HG03342 (cell line): ENCODE data around the gene MGAT4B.

ENCODE experiments used
- ATAC-seq: cut with Tn5 transposase; IDR thresholded peaks from one replicate; pipeline ENCODE4 v1.9.1; 2021; ENCODE audit warnings: mild to moderate bottlenecking, moderate library complexity; ENCODE audit not compliant: unreplicated experiment

Gene MGAT4B

DNA sequence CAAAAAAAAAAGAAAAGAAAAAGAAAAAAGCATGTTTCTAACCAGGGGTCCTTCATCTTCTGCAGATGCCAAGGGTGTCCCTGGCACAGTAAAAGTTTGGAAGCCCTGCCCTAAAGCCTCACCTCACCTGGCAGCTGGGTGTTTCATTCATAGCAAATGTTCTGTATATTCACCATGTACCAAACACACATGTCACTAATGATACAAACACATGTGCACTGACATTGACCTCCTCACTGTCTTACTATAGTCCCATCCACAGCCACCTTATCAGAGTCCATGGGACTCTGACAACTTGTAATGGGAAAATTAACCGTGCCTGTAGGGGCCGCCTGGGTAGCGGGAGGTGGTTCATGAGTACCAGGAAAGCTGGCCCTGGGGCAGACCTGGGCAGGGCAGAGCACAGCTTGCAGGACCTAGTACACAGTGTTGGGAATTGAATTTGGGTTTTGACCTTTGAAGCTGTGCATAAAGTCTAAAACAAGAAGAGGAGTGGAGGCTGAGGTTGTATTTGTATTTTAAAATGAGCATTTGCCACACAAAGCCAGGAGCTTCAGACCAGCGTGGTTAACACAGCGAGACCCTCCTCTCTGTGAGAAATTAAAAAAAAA lies 6.4 kb upstream of the MGAT4B start:
- no peak for ATAC-seq

- ATAC-seq: no peak
These were observed 5.6 kb upstream of the MGAT4B start for GRCh38 chr5:179812135-179812825.

- peak; percentile 24 for ATAC-seq
These were observed 977 bp downstream of the MGAT4B start for GRCh38 chr5:179805529-179806249.

GRCh38 chr5:179805070-179805528 lies 1.6 kb downstream of the MGAT4B start:
- no peak for ATAC-seq

GRCh38 chr5:179804555-179804947 lies 2.1 kb downstream of the MGAT4B start:
- no peak for ATAC-seq

- ATAC-seq: no peak
These were observed 2.8 kb downstream of the MGAT4B start for GRCh38 chr5:179803651-179804554.

- ATAC-seq: no peak
These were observed 3.6 kb downstream of the MGAT4B start for GRCh38 chr5:179802950-179803562.

DNA sequence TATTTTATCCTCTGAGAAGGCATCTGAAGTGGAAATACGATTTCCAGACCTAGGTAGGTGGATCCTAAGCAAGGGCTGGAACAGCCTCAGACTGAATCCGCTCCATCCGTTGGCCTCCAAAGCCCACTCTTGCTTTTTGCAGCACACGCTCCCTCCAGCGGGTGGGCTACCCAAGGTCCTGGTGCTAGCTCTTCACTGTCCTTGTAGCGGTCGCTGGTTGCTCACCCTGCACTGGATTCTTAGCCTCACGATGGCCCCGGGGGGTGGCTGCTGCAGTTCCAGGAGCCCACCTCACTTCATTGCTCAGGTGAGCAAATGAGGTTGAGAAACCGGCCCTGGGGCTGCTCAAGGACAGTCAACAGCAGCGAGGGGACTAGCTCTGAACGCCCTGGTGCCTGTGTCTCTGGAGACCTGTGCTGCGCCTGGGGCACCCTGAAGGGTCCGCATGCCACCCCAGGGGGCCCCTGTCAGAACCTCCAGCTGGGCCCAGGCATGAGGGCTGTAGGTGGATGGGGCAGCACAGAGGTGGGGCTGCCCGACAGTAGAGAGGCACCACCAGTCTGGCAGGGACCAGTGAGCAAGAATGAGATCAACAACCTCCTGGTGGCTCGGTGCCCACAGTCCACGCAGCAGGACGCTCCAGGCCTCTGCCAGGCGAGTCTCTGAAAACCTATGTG lies 4.3 kb downstream of the MGAT4B start:
- no peak for ATAC-seq

GRCh38 chr5:179801304-179802206 lies 5.1 kb downstream of the MGAT4B start:
- ATAC-seq: peak; percentile 39

- ATAC-seq: no peak
These were observed 5.9 kb downstream of the MGAT4B start for GRCh38 chr5:179800696-179801201.

DNA sequence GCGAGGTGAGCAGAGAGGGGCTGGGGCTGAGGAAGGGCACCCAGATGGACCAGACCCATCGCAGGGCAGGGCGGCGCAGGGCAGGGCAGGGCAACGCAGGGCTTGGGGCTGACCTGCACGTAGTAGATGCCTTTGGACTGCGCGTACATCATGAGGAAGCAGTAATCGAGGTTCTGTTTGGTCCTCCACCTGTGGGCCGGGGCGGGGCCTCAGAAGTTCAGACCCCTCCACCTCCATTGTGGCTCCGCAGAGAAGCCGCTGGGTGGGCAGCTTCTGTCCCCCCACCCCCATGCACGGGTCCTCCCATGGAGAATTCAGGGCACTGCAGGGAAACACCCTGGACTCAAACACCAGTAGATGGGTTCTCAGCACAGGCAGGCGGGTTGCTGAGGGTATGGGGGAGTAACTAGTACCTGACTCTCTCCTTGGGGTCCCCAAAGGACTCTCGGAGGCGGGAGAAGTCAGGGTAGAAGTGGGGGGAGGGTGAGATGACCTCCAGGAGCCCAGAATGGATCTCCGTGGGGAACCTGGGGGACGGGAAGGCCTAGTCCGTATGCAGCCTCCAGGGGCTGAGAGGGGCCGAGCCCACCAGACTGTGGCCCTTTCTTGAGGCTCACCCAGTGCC lies 6.5 kb downstream of the MGAT4B start:
- ATAC-seq: no peak

GRCh38 chr5:179799644-179799973 lies 7.1 kb downstream of the MGAT4B start:
- ATAC-seq: no peak

GRCh38 chr5:179798771-179799643 lies 7.7 kb downstream of the MGAT4B start:
- no peak for ATAC-seq

GRCh38 chr5:179798144-179798770 lies 8.4 kb downstream of the MGAT4B start:
- no peak for ATAC-seq

DNA sequence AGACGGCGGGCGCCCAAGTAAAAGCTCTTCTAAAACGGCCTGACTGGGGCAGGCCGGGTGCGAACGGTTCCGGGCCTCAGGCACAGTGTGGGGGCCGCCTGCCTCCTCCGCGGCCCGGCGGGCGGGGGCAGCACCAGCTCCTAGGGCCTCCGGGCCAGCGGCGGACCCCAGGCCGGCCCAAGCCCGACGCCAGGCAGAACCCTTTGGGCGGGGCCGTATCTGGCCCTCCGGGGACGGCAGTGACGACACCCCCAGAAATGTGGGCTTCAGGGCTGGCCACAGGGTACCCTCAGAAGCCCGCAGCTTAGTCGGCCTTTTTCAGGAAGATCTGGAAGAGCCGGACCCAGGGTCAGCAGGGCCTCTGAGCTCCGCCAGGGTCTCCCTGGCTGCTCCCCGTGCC lies 8.9 kb downstream of the MGAT4B start:
- no peak for ATAC-seq

GRCh38 chr5:179796877-179797608 lies 9.6 kb downstream of the MGAT4B start:
- no peak for ATAC-seq
